IgD-negative memory B cell (primary cell): ENCODE measurements around the gene AIFM1. TPM values are rescaled to one million over a fixed set of nuclear protein-coding genes. Genes with fewer than 3 reads are reported as not detected.
A peak's percentile ranks its signal among the peaks of the same experiment; 100 is the strongest.

Experiments used
- H3K27ac Mint-ChIP-seq, 3 donors: one replicate each; pipeline ENCODE4 v1.8.0; 2020 to 2022; ENCODE audit warnings: mild to moderate bottlenecking in 3 of 3, mixed read lengths in 3 of 3, moderate library complexity in 1 of 3
- H3K27me3 Mint-ChIP-seq: one replicate; pipeline ENCODE4 v1.8.0; 2021; ENCODE audit warnings: mixed read lengths
- H3K36me3 Mint-ChIP-seq: one replicate; pipeline ENCODE4 v1.8.0; 2020; ENCODE audit warnings: mild to moderate bottlenecking, mixed read lengths
- H3K4me1 Mint-ChIP-seq, 3 donors: one replicate each; pipeline ENCODE4 v1.8.0; 2020 to 2022; ENCODE audit warnings: mixed read lengths in 3 of 3, mild to moderate bottlenecking in 1 of 3
- H3K4me3 Mint-ChIP-seq, 4 donors: one replicate each; pipeline ENCODE4 v1.8.0; 2020 to 2022; ENCODE audit warnings: mild to moderate bottlenecking in 4 of 4, mixed read lengths in 4 of 4, moderate library complexity in 3 of 4
- H3K9me3 Mint-ChIP-seq, 3 donors: one replicate each; pipeline ENCODE4 v1.8.0; 2020 to 2021; ENCODE audit warnings: mixed read lengths in 3 of 3, mild to moderate bottlenecking in 1 of 3
- polyA plus RNA-seq: library from polyadenylated mRNA; unstranded; fragments of 300-500 nt; fragmentation: Illumina TruSeq; gene quantifications from one replicate; pipeline ENCODE4 v1.2.3, GENCODE V29; 2021

AIFM1 gene
- polyA plus RNA-seq, 1 donor from 2014 or later: 26.2 TPM

DNA sequence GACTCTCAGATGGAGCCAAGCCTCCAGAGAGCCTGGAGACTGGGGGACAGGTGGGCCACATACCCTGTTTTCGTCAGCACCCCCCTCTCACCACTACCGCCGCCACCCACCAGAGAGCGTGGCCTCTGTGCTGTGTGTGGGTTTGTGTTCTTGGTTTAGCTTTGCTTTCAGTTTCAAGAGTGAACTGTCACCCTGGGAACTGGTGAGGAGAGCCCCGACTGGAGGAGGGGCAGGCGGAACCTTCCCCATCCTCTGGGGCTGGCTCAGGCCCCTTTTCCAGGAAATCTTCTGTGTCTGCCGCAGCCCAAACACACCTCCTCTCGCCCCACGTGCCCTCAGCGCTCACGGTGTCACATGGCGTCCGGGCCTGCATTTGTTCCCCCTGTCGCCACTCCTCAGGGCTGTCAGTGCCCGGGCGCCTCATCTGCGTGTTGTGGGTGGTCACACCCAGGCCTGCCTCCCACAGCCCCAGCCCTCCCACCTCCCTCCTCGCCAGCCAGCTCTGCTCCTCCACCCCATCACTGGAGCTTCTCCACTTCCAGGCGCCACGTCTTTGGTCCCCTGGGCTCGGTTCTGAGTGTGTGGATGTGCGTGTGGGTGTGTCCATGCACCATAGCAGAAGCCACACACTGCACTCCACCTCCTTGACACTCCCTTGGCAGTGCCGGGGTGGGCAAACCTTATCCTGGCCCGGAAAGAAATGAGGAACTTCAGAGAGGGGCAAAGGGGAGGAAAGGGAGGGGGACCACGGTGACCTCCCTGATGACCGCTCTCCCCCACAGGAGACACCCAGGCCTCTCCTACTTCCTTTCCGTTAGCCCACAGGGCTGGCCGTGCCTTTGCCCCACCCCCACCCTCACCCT is 83.2 kb downstream of the AIFM1 start:
- Mint-ChIP-seq H3K27ac (peak overlapping the region; percentile 85 to 95 (median 94)), H3K27me3 (peaks cover 4% of the 10 kb centered on the region), H3K36me3 (no peaks in the 10 kb centered on the region), H3K9me3 (no peaks in the 10 kb centered on the region), H3K4me1 (peaks cover 48 to 52% (median 51%) of the 10 kb centered on the region in 3 donors), H3K4me3 (peak overlapping the region; percentile 82 to 98 (median 91))

DNA sequence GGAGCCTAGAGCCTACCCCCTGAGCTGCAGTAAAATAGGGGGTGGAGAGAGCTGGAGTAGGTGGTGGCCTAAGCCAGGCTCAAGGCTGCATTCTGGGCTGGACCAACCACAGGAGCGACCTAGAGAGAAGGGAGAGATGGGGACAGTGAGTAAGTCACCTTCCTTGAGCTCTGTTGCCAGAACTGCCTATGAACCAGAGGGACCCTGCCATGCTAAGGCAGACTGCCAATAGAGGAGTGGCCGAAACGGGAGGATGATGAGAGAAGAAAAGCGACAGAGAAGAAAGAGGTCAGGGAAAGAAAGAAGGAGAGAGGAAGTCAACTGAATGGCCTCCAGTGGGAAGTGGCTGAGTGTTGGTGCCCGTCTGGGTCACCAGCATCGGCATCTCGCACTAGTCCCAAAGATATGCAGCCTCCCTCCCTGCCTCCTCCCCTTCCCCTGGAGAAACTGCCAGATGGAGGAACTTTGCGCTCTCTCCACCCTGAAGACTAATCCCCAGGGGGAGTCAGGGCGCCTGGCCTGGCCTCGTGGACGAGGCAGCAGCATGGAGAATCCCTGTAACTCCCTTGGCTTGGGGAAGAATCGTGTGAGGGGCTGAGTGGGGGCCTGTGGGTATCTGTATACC is 84.1 kb downstream of the AIFM1 start:
- peaks cover 44 to 47% (median 45%) of the 10 kb centered on the region in 3 donors for H3K4me1 Mint-ChIP-seq
- H3K9me3 Mint-ChIP-seq: no peaks in the 10 kb centered on the region
- no peaks in the 10 kb centered on the region for H3K36me3 Mint-ChIP-seq
- H3K4me3 Mint-ChIP-seq: peak overlapping the region in 3 of 4 donors; percentile 36 to 98 (median 94)
- H3K27me3 Mint-ChIP-seq: peaks cover 4% of the 10 kb centered on the region
- peak overlapping the region in 2 of 3 donors; percentile 54 to 94 for H3K27ac Mint-ChIP-seq

DNA sequence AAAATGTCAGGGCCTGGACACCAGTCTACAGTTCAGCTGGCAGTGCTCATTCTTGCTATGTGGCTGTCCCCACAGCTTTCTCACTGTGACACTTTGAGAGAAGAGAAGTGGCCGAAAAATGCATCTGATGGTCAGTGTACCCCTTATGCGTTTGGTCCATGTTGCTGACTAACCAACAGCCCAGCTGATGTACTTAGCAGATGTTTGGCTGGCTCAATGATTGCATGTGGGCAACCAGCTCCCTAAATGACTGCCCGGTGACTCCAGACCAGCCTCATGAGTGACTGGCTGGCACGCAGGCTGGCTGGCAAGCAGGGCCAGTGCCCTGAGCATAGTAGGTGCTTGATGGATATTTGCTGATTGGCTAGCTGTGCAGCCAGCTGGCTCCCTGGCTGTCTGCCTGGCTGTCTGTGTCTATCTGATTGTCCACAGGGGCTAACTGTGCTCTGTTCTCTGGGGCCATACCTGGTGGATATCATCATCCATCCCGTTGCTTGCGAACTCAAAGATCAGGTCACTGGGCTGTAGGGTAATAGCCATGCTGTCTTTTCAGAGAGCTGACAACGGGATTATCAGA is 84.8 kb downstream of the AIFM1 start:
- H3K27ac Mint-ChIP-seq: peak overlapping the region in 1 of 3 donors; percentile 54
- H3K9me3 Mint-ChIP-seq: no peaks in the 10 kb centered on the region
- H3K4me1 Mint-ChIP-seq: peaks cover 38 to 41% (median 40%) of the 10 kb centered on the region in 3 donors
- peak overlapping the region in 2 of 4 donors; percentile 36 to 61 for H3K4me3 Mint-ChIP-seq
- H3K36me3 Mint-ChIP-seq: no peaks in the 10 kb centered on the region
- H3K27me3 Mint-ChIP-seq: no peaks in the 10 kb centered on the region

DNA sequence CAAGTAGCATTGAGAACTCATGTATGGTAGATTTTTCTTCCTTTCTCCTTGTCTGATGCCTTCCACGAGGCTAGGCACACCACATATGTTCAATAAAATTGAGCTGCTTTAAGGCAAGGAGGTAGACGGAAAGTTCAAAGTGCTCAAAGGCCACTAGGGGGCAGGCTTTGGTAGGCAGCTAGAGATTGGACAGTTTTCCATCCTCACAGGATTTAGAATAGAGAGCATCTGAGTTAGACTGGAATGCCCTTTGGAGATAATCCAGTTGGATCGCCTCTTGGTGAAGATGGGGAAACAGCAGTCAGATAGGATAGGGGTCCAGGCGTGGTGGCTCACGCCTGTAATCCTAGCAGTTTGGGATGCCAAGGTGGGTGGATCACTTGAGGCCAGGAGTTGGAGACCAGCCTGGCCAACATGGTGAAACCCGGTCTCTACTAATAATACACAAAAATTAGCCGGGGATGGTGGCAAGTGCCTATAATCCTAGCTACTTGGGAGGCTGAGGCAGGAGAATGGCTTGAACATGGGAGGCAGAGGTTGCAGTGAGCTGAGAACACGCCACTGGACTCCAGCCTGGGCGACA is 85.7 kb downstream of the AIFM1 start:
- H3K27ac Mint-ChIP-seq: peak overlapping the region; percentile 33 to 51 (median 48)
- H3K4me1 Mint-ChIP-seq: peaks cover 30 to 36% (median 32%) of the 10 kb centered on the region in 3 donors
- no peaks in the 10 kb centered on the region for H3K9me3 Mint-ChIP-seq
- no peaks in the 10 kb centered on the region for H3K36me3 Mint-ChIP-seq
- H3K4me3 Mint-ChIP-seq: peak overlapping the region in 2 of 4 donors; percentile 53 to 67
- no peaks in the 10 kb centered on the region for H3K27me3 Mint-ChIP-seq

Other genes starting within 250 kb of the AIFM1 start
- gene BCORL1, start 183.2 kb downstream of the AIFM1 start, polyA plus RNA-seq: 3.2 TPM
- 15.6 TPM for gene ELF4, start 55.3 kb downstream of the AIFM1 start, polyA plus RNA-seq
- 11.3 TPM for gene RAB33A, start 6.1 kb upstream of the AIFM1 start, polyA plus RNA-seq
- gene ZNF280C, start 103.1 kb upstream of the AIFM1 start, polyA plus RNA-seq: 1.9 TPM
- gene SLC25A14, start 174.1 kb upstream of the AIFM1 start, polyA plus RNA-seq: 6.7 TPM
- not detected for gene GPR119, start 219.8 kb upstream of the AIFM1 start, polyA plus RNA-seq
- gene RBMX2, start 236.1 kb upstream of the AIFM1 start, polyA plus RNA-seq: 22.7 TPM